ENCODE data around the gene MAGI2.

DNA sequence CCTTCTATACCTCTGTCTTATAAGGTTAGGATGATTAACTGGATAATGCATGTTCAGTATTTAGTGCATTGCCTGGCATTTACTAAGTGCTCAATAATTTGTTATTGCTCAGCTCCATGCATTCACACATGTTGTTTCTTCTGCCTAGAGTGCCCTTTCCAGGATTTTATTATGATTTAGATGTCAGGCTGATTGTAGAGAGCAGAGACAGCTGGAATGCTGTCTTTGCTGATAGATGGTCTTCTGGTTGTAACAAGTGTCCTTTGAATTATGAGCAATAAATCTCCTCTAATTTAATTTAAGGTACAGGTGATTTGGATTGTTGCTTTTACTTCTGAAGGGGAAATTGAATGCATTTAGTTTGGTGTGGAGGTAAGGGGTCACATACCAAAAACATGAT is 548.0 kb downstream of the MAGI2 start:
- TF ChIP-seq, protein P1, sequence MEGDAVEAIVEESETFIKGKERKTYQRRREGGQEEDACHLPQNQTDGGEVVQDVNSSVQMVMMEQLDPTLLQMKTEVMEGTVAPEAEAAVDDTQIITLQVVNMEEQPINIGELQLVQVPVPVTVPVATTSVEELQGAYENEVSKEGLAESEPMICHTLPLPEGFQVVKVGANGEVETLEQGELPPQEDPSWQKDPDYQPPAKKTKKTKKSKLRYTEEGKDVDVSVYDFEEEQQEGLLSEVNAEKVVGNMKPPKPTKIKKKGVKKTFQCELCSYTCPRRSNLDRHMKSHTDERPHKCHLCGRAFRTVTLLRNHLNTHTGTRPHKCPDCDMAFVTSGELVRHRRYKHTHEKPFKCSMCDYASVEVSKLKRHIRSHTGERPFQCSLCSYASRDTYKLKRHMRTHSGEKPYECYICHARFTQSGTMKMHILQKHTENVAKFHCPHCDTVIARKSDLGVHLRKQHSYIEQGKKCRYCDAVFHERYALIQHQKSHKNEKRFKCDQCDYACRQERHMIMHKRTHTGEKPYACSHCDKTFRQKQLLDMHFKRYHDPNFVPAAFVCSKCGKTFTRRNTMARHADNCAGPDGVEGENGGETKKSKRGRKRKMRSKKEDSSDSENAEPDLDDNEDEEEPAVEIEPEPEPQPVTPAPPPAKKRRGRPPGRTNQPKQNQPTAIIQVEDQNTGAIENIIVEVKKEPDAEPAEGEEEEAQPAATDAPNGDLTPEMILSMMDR (IDR thresholded peaks at IDR 0.05) = no peak
- no peak for TF ChIP-seq POLR2A (IDR thresholded peaks at IDR 0.05)
- TF ChIP-seq POLR2AphosphoS5 (IDR thresholded peaks at IDR 0.05) = no peak

All from breast epithelium (tissue), 3 donors.